ENCODE data around the gene WIPF3. TPM values are rescaled to one million over a fixed set of nuclear protein-coding genes. Genes with fewer than 3 reads are reported as not detected.

WIPF3 gene
- total and polyA plus RNA-seq, 2 donors (not counting 1 experiment from before 2014, with no cell fraction given): not detected

DNA sequence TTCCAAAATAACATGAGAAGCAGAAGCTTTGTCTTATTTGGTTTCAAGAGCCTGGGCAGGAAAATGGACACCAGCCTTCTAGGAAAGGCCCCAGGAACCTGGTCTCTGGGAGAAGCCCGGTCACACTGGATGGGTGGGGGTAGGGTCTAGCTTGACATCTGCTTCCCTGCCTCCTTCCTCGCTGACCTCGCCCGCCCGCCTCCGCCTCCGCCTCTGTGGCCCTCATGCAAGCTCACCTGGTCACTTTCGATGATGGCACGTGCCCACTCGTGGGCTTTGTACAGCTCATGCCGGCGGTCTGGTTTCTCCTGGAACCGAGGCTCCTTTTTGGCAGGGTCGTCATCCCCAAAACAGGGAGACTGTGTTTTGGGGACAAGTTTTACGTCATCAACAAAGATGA, 119.9 kb downstream of the WIPF3 start:
- Histone ChIP-seq H3K27me3 (replicated peaks in 1 of 4; ENCODE audit: control extremely low read depth in 1 of 4, control insufficient read depth in 3 of 4, insufficient read depth in 4 of 4, low read length in 3 of 4) (no peaks in the 10 kb centered on the region), H2AFZ (ENCODE audit: insufficient read depth, low read depth, low read length, poor library complexity, severe bottlenecking) (no peak overlapping the region), H3K79me2 (ENCODE audit: control insufficient read depth, insufficient read depth, low read length) (no peaks in the 10 kb centered on the region), H3K9me3 (ENCODE audit: control extremely low read depth in 1 of 3, control insufficient read depth in 2 of 3, insufficient read depth in 1 of 3, low read length in 2 of 3) (no peaks in the 10 kb centered on the region), H3K27ac (ENCODE audit: low read length in 2 of 2) (no peak overlapping the region), H3K4me2 (replicated peaks; ENCODE audit: low read depth, low read length, poor library complexity, severe bottlenecking) (no peak overlapping the region), H4K20me1 (ENCODE audit: control insufficient read depth, insufficient read depth, low read length, poor library complexity, severe bottlenecking) (no peaks in the 10 kb centered on the region), H3K9ac (ENCODE audit: low read length) (no peak overlapping the region), H3K36me3 (replicated peaks in 1 of 2; ENCODE audit: control extremely low read depth in 1 of 2, control insufficient read depth in 1 of 2, extremely low read depth in 1 of 2, insufficient read depth in 2 of 2, low read length in 1 of 2) (peaks cover 0 to 30% of the 10 kb centered on the region in 2 experiments), H3K4me3 (ENCODE audit: control extremely low read depth in 1 of 5, extremely low read depth in 1 of 5, insufficient read depth in 1 of 5, low read depth in 2 of 5, low read length in 4 of 5) (no peak overlapping the region), H3K4me1 (ENCODE audit: control insufficient read depth in 2 of 2, insufficient read depth in 2 of 2, low read length in 2 of 2) (no peaks in the 10 kb centered on the region)
- intact Hi-C loops (cut with micrococcal nuclease): no loop called here
- POLR2A ChIA-PET: no interaction called here
- no peaks in the 10 kb centered on the region for H3K9me3 Mint-ChIP-seq (ENCODE audit: insufficient read depth)
- TF ChIP-seq CTCF (IDR thresholded peaks at IDR 0.05): no peak
- TF ChIP-seq EZH2 (IDR thresholded peaks at IDR 0.05; ENCODE audit: borderline replicate concordance, insufficient read depth, low read depth, low read length, poor library complexity, severe bottlenecking): no peak
- H3K27ac Mint-ChIP-seq: no peak overlapping the region
- CTCF ChIA-PET: interaction anchor here (0.7 to 0.9 kb wide), 2 partner anchors 136 to 295 kb away, joined by 5 read pairs; no protein-coding TSS in a partner anchor
- ATAC-seq (ENCODE audit: low read depth) (no peak), DNase-seq (no peak)
- H3K4me3 Mint-ChIP-seq: no peak overlapping the region
- WGBS (ENCODE audit: insufficient coverage): 97% methylated on average over 13 of the region's 15 CpGs
- H3K4me1 Mint-ChIP-seq: no peaks in the 10 kb centered on the region
- no peaks in the 10 kb centered on the region for H3K27me3 Mint-ChIP-seq

DNA sequence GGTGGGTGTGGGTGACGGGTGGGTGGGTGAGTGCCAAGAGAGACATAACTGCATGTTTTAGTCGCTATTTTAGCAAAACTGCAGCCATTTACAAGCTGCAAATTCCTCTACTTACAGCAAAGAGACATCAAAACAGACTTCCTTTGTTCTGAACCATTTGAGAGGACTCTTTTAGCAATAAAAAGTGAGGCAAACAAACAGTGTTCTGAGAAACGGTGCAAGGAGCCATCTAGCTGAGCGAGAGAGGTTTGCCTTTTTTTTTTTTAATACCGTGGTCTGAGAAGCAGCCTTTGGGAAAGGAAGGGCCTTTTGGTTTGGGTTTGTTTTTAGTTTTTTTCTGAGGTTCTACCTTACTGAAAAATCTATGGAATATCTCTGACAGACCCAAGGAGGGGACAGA, 120.4 kb downstream of the WIPF3 start:
- no peak overlapping the region for H3K4me2 ChIP-seq (replicated peaks; ENCODE audit: low read depth, low read length, poor library complexity, severe bottlenecking)
- 80% methylated on average over 2 of the region's 5 CpGs for WGBS (ENCODE audit: insufficient coverage)
- H3K9me3 ChIP-seq (ENCODE audit: control extremely low read depth in 1 of 3, control insufficient read depth in 2 of 3, insufficient read depth in 1 of 3, low read length in 2 of 3): no peaks in the 10 kb centered on the region
- no peaks in the 10 kb centered on the region for H3K27me3 ChIP-seq (replicated peaks in 1 of 4; ENCODE audit: control extremely low read depth in 1 of 4, control insufficient read depth in 3 of 4, insufficient read depth in 4 of 4, low read length in 3 of 4)
- Mint-ChIP-seq H3K4me1 (no peaks in the 10 kb centered on the region), H3K27me3 (no peaks in the 10 kb centered on the region), H3K4me3 (no peak overlapping the region), H3K27ac (no peak overlapping the region), H3K9me3 (ENCODE audit: insufficient read depth) (no peaks in the 10 kb centered on the region)
- H3K27ac ChIP-seq (ENCODE audit: low read length in 2 of 2): no peak overlapping the region
- DNase-seq (no peak), ATAC-seq (ENCODE audit: low read depth) (no peak)
- H3K4me3 ChIP-seq (ENCODE audit: control extremely low read depth in 1 of 5, extremely low read depth in 1 of 5, insufficient read depth in 1 of 5, low read depth in 2 of 5, low read length in 4 of 5): no peak overlapping the region
- peaks cover 0 to 31% of the 10 kb centered on the region in 2 experiments for H3K36me3 ChIP-seq (replicated peaks in 1 of 2; ENCODE audit: control extremely low read depth in 1 of 2, control insufficient read depth in 1 of 2, extremely low read depth in 1 of 2, insufficient read depth in 2 of 2, low read length in 1 of 2)
- CTCF ChIA-PET: no interaction called here
- H3K9ac ChIP-seq (ENCODE audit: low read length): no peak overlapping the region
- POLR2A ChIA-PET: no interaction called here
- H3K4me1 ChIP-seq (ENCODE audit: control insufficient read depth in 2 of 2, insufficient read depth in 2 of 2, low read length in 2 of 2): no peaks in the 10 kb centered on the region
- H4K20me1 ChIP-seq (ENCODE audit: control insufficient read depth, insufficient read depth, low read length, poor library complexity, severe bottlenecking): no peaks in the 10 kb centered on the region
- no peaks in the 10 kb centered on the region for H3K79me2 ChIP-seq (ENCODE audit: control insufficient read depth, insufficient read depth, low read length)
- no peak overlapping the region for H2AFZ ChIP-seq (ENCODE audit: insufficient read depth, low read depth, low read length, poor library complexity, severe bottlenecking)
- TF ChIP-seq CTCF (IDR thresholded peaks at IDR 0.05) (no peak), EZH2 (IDR thresholded peaks at IDR 0.05; ENCODE audit: borderline replicate concordance, insufficient read depth, low read depth, low read length, poor library complexity, severe bottlenecking) (no peak)
- intact Hi-C loops (cut with micrococcal nuclease): no loop called here
